Measurements from ENCODE around the gene TPCN2. TPM values are rescaled to one million over a fixed set of nuclear protein-coding genes. Genes with fewer than 3 reads are reported as not detected.

Gene TPCN2
- polyA plus RNA-seq, 3 donors, result 29.3 to 52.8 (median 31.5) TPM

- Histone ChIP-seq H3K4me2 (replicated peaks; ENCODE audit: extremely low read depth, low read length, poor library complexity, severe bottlenecking) (no peak overlapping the region), H3K36me3 (replicated peaks in 1 of 2; ENCODE audit: control insufficient read depth in 1 of 2, insufficient read depth in 2 of 2, low read length in 2 of 2) (no peaks in the 10 kb centered on the region), H3K79me2 (ENCODE audit: insufficient read depth, low read length) (no peaks in the 10 kb centered on the region), H3K9ac (ENCODE audit: insufficient read depth, low read length, poor library complexity, severe bottlenecking) (no peak overlapping the region), H3K4me1 (ENCODE audit: control insufficient read depth in 1 of 2, insufficient read depth in 2 of 2, low read length in 2 of 2) (no peaks in the 10 kb centered on the region), H3K27ac (ENCODE audit: low read depth in 1 of 2, low read length in 2 of 2) (no peak overlapping the region), H3K9me3 (replicated peaks in 1 of 2; ENCODE audit: control insufficient read depth in 1 of 2, insufficient read depth in 1 of 2, low read length in 2 of 2) (no peaks in the 10 kb centered on the region), H4K20me1 (ENCODE audit: insufficient read depth, low read length) (no peaks in the 10 kb centered on the region), H3K27me3 (ENCODE audit: control insufficient read depth in 2 of 2, insufficient read depth in 2 of 2, low read length in 2 of 2) (no peaks in the 10 kb centered on the region), H2AFZ (ENCODE audit: insufficient read depth, low read depth, low read length, poor library complexity, severe bottlenecking) (no peak overlapping the region), H3K4me3 (replicated peaks in 1 of 3; ENCODE audit: low read depth in 2 of 3, low read length in 3 of 3) (no peak overlapping the region)
- peaks cover 0 to 8% (median 3%) of the 10 kb centered on the region in 7 donors for H3K9me3 Mint-ChIP-seq
- no peak for DNase-seq
- H3K36me3 Mint-ChIP-seq, result no peaks in the 10 kb centered on the region
- TF ChIP-seq CTCF (IDR thresholded peaks at IDR 0.05), result no peak
- WGBS (ENCODE audit: insufficient coverage), result 96% methylated on average over 39 of the region's 41 CpGs
- H3K4me3 Mint-ChIP-seq, result no peak overlapping the region
- peaks cover 0 to 9% (median 5%) of the 10 kb centered on the region in 3 donors for H3K27me3 Mint-ChIP-seq (ENCODE audit: low read depth in 3 of 3)
- intact Hi-C loops (cut with micrococcal nuclease), result no loop called here
- H3K27ac Mint-ChIP-seq, result no peak overlapping the region
- no peaks in the 10 kb centered on the region for H3K4me1 Mint-ChIP-seq
Measured at GRCh38 chr11:69115586-69116560, 67.1 kb downstream of the TPCN2 start.

- no peak overlapping the region for H3K27ac Mint-ChIP-seq
- Histone ChIP-seq H3K79me2 (ENCODE audit: insufficient read depth, low read length) (no peaks in the 10 kb centered on the region), H4K20me1 (ENCODE audit: insufficient read depth, low read length) (no peaks in the 10 kb centered on the region), H3K4me2 (replicated peaks; ENCODE audit: extremely low read depth, low read length, poor library complexity, severe bottlenecking) (no peak overlapping the region), H3K9ac (ENCODE audit: insufficient read depth, low read length, poor library complexity, severe bottlenecking) (no peak overlapping the region), H3K9me3 (replicated peaks in 1 of 2; ENCODE audit: control insufficient read depth in 1 of 2, insufficient read depth in 1 of 2, low read length in 2 of 2) (no peaks in the 10 kb centered on the region), H3K4me3 (replicated peaks in 1 of 3; ENCODE audit: low read depth in 2 of 3, low read length in 3 of 3) (no peak overlapping the region), H3K27me3 (ENCODE audit: control insufficient read depth in 2 of 2, insufficient read depth in 2 of 2, low read length in 2 of 2) (no peaks in the 10 kb centered on the region), H3K36me3 (replicated peaks in 1 of 2; ENCODE audit: control insufficient read depth in 1 of 2, insufficient read depth in 2 of 2, low read length in 2 of 2) (no peaks in the 10 kb centered on the region), H2AFZ (ENCODE audit: insufficient read depth, low read depth, low read length, poor library complexity, severe bottlenecking) (no peak overlapping the region), H3K4me1 (ENCODE audit: control insufficient read depth in 1 of 2, insufficient read depth in 2 of 2, low read length in 2 of 2) (no peaks in the 10 kb centered on the region), H3K27ac (ENCODE audit: low read depth in 1 of 2, low read length in 2 of 2) (no peak overlapping the region)
- no peak for TF ChIP-seq CTCF (IDR thresholded peaks at IDR 0.05)
- peaks cover 0 to 9% (median 3%) of the 10 kb centered on the region in 3 donors for H3K27me3 Mint-ChIP-seq (ENCODE audit: low read depth in 3 of 3)
- H3K4me1 Mint-ChIP-seq, result no peaks in the 10 kb centered on the region
- intact Hi-C loops (cut with micrococcal nuclease), result no loop called here
- H3K9me3 Mint-ChIP-seq, result peaks cover 0 to 8% (median 3%) of the 10 kb centered on the region in 7 donors
- H3K4me3 Mint-ChIP-seq, result no peak overlapping the region
- WGBS (ENCODE audit: insufficient coverage), result 95% methylated on average over 8 of the region's 10 CpGs
- DNase-seq, result no peak
- H3K36me3 Mint-ChIP-seq, result no peaks in the 10 kb centered on the region
Measured at GRCh38 chr11:69116671-69117070, 67.9 kb downstream of the TPCN2 start.
